HL-60 (cell line): ENCODE data around the gene KISS1R.

Experiments used
- DNase-seq, 2 experiments: peaks; one replicate each; pipeline ENCODE4 v3.0.0-alpha.2; 2010 to 2020; ENCODE audit warnings: low read depth in 1 of 2, low spot score in 1 of 2
- H3K27ac ChIP-seq: fragments of 250-450 bp; sonication (Bioruptor Pico); replicated peaks from 2 replicates; pipeline ENCODE4 v1.5.1; 2020; ENCODE audit warnings: mild to moderate bottlenecking, moderate library complexity
- H3K27me3 ChIP-seq: fragments of 250-450 bp; sonication (Bioruptor Pico); 2 replicates; pipeline ENCODE4 v1.5.1; 2021; ENCODE audit warnings: mild to moderate bottlenecking, moderate library complexity; ENCODE audit not compliant: insufficient read depth, poor library complexity, severe bottlenecking
- H3K4me3 ChIP-seq: replicated peaks from 2 replicates; pipeline ENCODE4 v1.5.1; 2011; ENCODE audit warnings: mild to moderate bottlenecking, control low read depth, low read length; ENCODE audit not compliant: insufficient read depth
- GABPA ChIP-seq: IDR thresholded peaks from 2 replicates; pipeline ENCODE4 v1.6.1; 2012; ENCODE audit warnings: low read depth
- POLR2AphosphoS5 ChIP-seq: IDR thresholded peaks from 2 replicates; pipeline ENCODE4 v1.6.1; 2012; ENCODE audit warnings: low read depth
- SPI1 ChIP-seq: IDR thresholded peaks from 2 replicates; pipeline ENCODE4 v1.6.1; 2012; ENCODE audit warnings: low read depth, mild to moderate bottlenecking, borderline replicate concordance
- long read RNA-seq: library from polyadenylated mRNA; unstranded; transcript quantifications from one replicate; pipeline ENCODE4 v2.0.0, GENCODE V29; 2020
- TF ChIP-seq, protein P1 (sequence below): IDR thresholded peaks from 2 replicates; pipeline ENCODE4 v1.6.1; 2012; ENCODE audit warnings: low read depth; ENCODE audit not compliant: insufficient replicate concordance
- TF ChIP-seq, protein P2 (sequence below): IDR thresholded peaks from one replicate; pipeline ENCODE4 v1.5.1; 2011; ENCODE audit warnings: low read length, control low read depth, inconsistent platforms; ENCODE audit not compliant: insufficient read depth

The KISS1R gene
- long read RNA-seq: 0 reads

DNA sequence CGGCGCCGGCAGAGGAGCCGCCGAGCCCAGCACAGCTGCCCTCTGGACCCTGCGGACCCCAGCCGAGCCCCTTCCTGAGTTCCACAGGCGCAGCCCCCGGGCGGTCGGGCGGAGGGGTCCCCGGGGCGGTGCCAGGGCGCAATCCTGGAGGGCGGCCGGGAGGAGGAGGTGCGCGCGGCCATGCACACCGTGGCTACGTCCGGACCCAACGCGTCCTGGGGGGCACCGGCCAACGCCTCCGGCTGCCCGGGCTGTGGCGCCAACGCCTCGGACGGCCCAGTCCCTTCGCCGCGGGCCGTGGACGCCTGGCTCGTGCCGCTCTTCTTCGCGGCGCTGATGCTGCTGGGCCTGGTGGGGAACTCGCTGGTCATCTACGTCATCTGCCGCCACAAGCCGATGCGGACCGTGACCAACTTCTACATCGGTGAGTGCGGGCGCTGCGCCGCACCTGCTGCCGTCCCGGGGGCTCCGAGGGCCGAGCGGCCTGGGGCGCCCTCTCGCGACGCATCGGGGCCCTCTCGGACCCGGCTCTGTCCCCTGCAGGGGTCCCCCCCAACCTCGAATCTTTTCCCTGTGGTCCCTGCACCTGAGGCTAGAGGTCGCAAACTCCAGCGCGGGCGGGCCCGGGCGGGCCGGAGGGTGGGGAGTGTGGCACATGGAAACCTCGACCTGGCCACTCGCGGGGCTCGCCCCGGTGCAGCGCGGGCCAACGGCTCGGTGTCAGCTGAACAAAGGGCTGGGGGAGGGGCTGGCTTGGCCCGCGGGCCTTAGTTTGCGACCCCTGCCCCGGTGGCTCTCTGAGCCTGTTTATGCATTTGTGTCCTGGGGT is at the start of gene KISS1R:
Gene KISS1R, plus strand, starts transcription at position 11 of the 829 bp plus-strand sequence. Its CDS starts 170 bp downstream, at position 181.
- no peak within 1 kb of the TSS for H3K27ac ChIP-seq
- no peak for TF ChIP-seq SPI1
- TF ChIP-seq, protein P1, sequence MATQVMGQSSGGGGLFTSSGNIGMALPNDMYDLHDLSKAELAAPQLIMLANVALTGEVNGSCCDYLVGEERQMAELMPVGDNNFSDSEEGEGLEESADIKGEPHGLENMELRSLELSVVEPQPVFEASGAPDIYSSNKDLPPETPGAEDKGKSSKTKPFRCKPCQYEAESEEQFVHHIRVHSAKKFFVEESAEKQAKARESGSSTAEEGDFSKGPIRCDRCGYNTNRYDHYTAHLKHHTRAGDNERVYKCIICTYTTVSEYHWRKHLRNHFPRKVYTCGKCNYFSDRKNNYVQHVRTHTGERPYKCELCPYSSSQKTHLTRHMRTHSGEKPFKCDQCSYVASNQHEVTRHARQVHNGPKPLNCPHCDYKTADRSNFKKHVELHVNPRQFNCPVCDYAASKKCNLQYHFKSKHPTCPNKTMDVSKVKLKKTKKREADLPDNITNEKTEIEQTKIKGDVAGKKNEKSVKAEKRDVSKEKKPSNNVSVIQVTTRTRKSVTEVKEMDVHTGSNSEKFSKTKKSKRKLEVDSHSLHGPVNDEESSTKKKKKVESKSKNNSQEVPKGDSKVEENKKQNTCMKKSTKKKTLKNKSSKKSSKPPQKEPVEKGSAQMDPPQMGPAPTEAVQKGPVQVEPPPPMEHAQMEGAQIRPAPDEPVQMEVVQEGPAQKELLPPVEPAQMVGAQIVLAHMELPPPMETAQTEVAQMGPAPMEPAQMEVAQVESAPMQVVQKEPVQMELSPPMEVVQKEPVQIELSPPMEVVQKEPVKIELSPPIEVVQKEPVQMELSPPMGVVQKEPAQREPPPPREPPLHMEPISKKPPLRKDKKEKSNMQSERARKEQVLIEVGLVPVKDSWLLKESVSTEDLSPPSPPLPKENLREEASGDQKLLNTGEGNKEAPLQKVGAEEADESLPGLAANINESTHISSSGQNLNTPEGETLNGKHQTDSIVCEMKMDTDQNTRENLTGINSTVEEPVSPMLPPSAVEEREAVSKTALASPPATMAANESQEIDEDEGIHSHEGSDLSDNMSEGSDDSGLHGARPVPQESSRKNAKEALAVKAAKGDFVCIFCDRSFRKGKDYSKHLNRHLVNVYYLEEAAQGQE: no peak
- TF ChIP-seq GABPA: no peak
- TF ChIP-seq POLR2AphosphoS5: no peak
- TF ChIP-seq, protein P2, sequence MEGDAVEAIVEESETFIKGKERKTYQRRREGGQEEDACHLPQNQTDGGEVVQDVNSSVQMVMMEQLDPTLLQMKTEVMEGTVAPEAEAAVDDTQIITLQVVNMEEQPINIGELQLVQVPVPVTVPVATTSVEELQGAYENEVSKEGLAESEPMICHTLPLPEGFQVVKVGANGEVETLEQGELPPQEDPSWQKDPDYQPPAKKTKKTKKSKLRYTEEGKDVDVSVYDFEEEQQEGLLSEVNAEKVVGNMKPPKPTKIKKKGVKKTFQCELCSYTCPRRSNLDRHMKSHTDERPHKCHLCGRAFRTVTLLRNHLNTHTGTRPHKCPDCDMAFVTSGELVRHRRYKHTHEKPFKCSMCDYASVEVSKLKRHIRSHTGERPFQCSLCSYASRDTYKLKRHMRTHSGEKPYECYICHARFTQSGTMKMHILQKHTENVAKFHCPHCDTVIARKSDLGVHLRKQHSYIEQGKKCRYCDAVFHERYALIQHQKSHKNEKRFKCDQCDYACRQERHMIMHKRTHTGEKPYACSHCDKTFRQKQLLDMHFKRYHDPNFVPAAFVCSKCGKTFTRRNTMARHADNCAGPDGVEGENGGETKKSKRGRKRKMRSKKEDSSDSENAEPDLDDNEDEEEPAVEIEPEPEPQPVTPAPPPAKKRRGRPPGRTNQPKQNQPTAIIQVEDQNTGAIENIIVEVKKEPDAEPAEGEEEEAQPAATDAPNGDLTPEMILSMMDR: no peak
- peaks cover 37% of the 10 kb centered on the region for H3K27me3 ChIP-seq
- no peak for DNase-seq
- H3K4me3 ChIP-seq: no peak within 1 kb of the TSS

DNA sequence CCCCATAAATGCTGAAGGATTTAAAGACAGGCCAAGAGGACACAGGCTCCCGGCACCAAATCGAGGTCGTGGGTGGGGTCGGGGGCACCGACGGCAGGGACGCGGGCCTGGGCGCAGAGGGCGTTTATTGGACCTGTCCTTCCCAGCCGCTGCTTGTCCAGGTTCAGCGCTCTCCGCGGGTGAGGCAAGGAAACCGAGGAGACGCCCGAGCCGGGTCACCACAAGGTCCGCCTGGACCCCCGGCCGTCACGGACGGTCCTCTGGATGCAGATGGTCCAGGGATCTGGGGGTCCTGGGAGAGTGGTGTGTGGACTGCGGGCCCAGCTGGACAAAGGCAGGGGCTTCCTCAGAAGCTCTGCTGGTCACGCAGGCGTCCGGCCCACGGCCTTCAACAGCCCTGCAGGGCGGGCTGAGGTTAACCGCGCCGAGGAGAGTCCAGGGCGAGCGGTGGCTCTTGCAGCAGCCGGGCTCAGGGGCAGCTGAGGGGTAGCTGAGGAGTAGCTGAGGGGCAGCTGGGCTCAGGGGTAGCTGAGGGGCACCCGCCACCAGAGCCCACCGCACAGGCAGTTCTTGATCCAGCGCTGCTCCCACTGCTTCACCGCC is 49.2 kb upstream of the KISS1R start:
- no peaks in the 10 kb centered on the region for H3K27me3 ChIP-seq
- no peak for DNase-seq
- TF ChIP-seq GABPA (no peak), POLR2AphosphoS5 (no peak; the same call in 1 of the 2 replicates), SPI1 (no peak)
- TF ChIP-seq, protein P2: no peak
- TF ChIP-seq, protein P1: no peak
- H3K4me3 ChIP-seq: no peak overlapping the region
- no peak overlapping the region for H3K27ac ChIP-seq

DNA sequence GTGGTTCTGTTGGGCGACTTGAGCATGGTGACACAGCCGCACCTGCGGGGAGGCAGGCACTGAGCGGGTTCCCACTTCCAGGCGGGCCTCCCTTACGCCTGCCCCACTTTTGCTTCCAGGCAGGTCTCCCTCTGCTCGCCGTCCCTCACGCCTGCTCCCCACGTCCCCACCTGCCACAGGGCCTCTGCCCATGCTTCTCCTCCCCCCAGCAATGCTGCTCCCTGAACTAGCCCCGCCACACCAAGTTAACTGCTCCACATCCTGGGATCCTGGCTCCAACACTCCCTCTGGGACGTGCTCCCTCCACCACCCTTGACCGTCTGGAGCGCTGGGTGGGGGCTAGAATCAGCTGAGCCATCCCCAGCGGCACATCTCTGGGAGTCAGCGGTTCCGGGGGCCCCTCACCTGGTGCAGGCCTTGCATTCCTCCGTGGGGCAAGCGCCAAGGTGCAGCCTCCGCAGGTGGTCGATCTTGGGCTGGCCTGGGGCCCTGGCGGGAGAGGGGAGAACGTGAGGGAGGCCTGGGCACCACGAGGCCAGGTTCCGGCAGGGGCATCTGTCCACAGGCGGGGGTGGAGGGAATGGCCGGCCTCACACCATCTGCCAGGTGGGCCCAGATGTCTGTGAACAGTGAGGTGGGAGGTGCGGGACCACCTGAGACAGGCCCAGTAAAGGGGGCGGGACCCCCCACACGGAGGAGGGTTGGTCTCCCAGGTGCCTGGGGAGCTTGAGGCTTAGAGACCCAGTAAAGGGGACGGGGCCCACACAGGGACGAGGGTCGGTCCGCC is 48.5 kb upstream of the KISS1R start:
- H3K27me3 ChIP-seq: no peaks in the 10 kb centered on the region
- H3K27ac ChIP-seq: no peak overlapping the region
- DNase-seq: no peak
- no peak for TF ChIP-seq POLR2AphosphoS5
- TF ChIP-seq SPI1: no peak
- TF ChIP-seq, protein P2: no peak
- no peak for TF ChIP-seq GABPA
- TF ChIP-seq, protein P1: no peak
- H3K4me3 ChIP-seq: no peak overlapping the region
